Dendritic cell treated with granulocyte-macrophage colony-stimulating factor and Interleukin-4, amounts not matched to agents 40 ng/mL and 50 ng/mL, for 4 days (primary cell): ENCODE data around the gene CENATAC.

Source experiments
- H3K27ac Mint-ChIP-seq: one replicate; pipeline ENCODE4 v1.8.0; 2022; ENCODE audit warnings: mild to moderate bottlenecking, mixed read lengths
- H3K27me3 Mint-ChIP-seq: one replicate; pipeline ENCODE4 v1.8.0; 2022; ENCODE audit warnings: mild to moderate bottlenecking, mixed read lengths
- H3K36me3 Mint-ChIP-seq: one replicate; pipeline ENCODE4 v1.8.0; 2022; ENCODE audit warnings: low read depth, mixed read lengths
- H3K4me1 Mint-ChIP-seq: one replicate; pipeline ENCODE4 v1.8.0; 2022; ENCODE audit warnings: low read depth, mixed read lengths
- H3K4me3 Mint-ChIP-seq: one replicate; pipeline ENCODE4 v1.8.0; 2022; ENCODE audit warnings: mild to moderate bottlenecking, moderate library complexity, mixed read lengths
- H3K9me3 Mint-ChIP-seq: one replicate; pipeline ENCODE4 v1.8.0; 2022; ENCODE audit warnings: mixed read lengths
- intact Hi-C: fragments of 100-400 bp; cut with micrococcal nuclease; formaldehyde crosslinking; loops from one replicate; pipeline ENCODE4 v1.15.0; 2022

Gene CENATAC

GRCh38 chr11:119041821-119042514, 44.0 kb downstream of the CENATAC start:
- H3K36me3 Mint-ChIP-seq = peaks cover 30% of the 10 kb centered on the region
- H3K9me3 Mint-ChIP-seq = no peaks in the 10 kb centered on the region
- H3K27me3 Mint-ChIP-seq = peaks cover 3% of the 10 kb centered on the region
- intact Hi-C loops = no loop called here
- peaks cover 10% of the 10 kb centered on the region for H3K4me1 Mint-ChIP-seq
- no peak overlapping the region for H3K4me3 Mint-ChIP-seq
- H3K27ac Mint-ChIP-seq = no peak overlapping the region

DNA sequence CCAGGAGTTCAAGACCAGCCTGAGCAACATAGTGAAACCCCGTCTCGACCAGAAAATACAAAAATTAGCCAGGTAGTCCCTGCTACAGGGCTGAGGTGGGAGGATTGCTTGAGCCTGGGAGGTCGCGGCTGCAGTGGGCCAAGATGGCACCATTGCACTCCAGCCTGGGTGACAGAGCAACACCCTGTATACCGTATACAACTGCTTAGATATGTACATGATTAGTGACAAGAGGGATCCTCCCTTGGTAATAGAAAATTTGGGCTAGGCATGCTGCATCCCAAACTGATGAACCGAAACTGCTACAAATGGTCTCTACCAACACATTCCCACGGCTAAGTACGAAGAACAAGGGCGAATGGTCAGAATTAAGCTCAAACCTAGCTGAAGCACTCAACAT, 45.0 kb downstream of the CENATAC start:
- Mint-ChIP-seq H3K4me3 (no peak overlapping the region), H3K27ac (no peak overlapping the region), H3K9me3 (no peaks in the 10 kb centered on the region), H3K36me3 (peaks cover 39% of the 10 kb centered on the region), H3K4me1 (peaks cover 10% of the 10 kb centered on the region), H3K27me3 (peaks cover 3% of the 10 kb centered on the region)
- intact Hi-C loops = no loop called here

GRCh38 chr11:119044708-119045107, 46.8 kb downstream of the CENATAC start:
- H3K9me3 Mint-ChIP-seq = no peaks in the 10 kb centered on the region
- H3K27me3 Mint-ChIP-seq = no peaks in the 10 kb centered on the region
- H3K27ac Mint-ChIP-seq = no peak overlapping the region
- H3K36me3 Mint-ChIP-seq = peaks cover 57% of the 10 kb centered on the region
- intact Hi-C loops = no loop called here
- H3K4me1 Mint-ChIP-seq = peaks cover 2% of the 10 kb centered on the region
- no peak overlapping the region for H3K4me3 Mint-ChIP-seq

GRCh38 chr11:119046489-119046888, 48.6 kb downstream of the CENATAC start:
- Mint-ChIP-seq H3K36me3 (peaks cover 73% of the 10 kb centered on the region), H3K4me3 (no peak overlapping the region), H3K9me3 (no peaks in the 10 kb centered on the region), H3K27ac (no peak overlapping the region), H3K27me3 (no peaks in the 10 kb centered on the region), H3K4me1 (no peaks in the 10 kb centered on the region)
- intact Hi-C loops = no loop called here

DNA sequence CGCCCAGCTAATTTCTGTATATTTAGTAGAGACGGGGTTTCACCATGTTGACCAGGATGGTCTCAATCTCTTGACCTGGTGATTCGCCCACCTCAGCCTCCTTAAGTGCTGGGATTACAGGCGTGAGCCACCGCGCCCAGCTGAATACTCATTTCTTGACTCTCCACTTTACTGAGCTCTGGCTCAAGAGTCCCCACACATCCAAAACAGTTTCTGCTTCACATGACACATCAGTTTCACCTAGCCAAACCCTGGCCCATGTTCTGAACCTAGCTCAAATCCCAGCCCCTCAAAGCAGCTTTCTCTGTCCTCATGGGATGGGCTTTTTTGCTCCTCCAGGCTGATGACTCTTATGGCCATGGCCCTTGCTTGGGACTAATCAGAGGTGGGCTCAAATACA, 49.3 kb downstream of the CENATAC start:
- Mint-ChIP-seq H3K4me3 (no peak overlapping the region), H3K36me3 (peaks cover 80% of the 10 kb centered on the region), H3K27me3 (no peaks in the 10 kb centered on the region), H3K9me3 (no peaks in the 10 kb centered on the region), H3K4me1 (no peaks in the 10 kb centered on the region), H3K27ac (no peak overlapping the region)
- intact Hi-C loops = no loop called here

GRCh38 chr11:119048644-119049043, 50.7 kb downstream of the CENATAC start:
- H3K27ac Mint-ChIP-seq = peak overlapping the region; percentile 9

DNA sequence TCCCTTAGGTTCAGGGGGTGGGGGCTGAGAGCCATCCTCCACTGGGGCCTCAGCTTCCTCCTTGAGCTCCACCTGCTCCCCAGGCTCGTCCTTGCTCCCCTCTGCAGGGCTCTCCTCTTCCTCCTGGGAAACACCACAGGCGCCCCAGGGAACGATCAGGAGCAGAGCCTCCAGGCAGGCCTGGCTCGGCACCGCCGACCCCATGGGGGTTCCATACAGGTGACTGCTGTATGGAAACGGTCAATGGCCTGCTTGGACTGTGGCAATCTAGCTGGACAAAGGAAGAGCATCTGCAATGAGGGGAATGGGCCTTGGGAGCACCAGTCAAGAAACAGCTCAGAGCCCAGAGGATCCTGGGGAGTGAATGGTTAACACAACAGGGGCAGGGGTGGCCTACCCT, 51.1 kb downstream of the CENATAC start:
- intact Hi-C loops = no loop called here
- H3K4me3 Mint-ChIP-seq = no peak overlapping the region
- H3K4me1 Mint-ChIP-seq = peaks cover 12% of the 10 kb centered on the region

More at GRCh38 chr11:119048644-119049043, 50.7 kb downstream of the CENATAC start:
- Mint-ChIP-seq H3K4me3 (no peak overlapping the region), H3K36me3 (peaks cover 95% of the 10 kb centered on the region), H3K27me3 (no peaks in the 10 kb centered on the region), H3K9me3 (no peaks in the 10 kb centered on the region), H3K4me1 (peaks cover 8% of the 10 kb centered on the region)
- intact Hi-C loops = no loop called here

DNA sequence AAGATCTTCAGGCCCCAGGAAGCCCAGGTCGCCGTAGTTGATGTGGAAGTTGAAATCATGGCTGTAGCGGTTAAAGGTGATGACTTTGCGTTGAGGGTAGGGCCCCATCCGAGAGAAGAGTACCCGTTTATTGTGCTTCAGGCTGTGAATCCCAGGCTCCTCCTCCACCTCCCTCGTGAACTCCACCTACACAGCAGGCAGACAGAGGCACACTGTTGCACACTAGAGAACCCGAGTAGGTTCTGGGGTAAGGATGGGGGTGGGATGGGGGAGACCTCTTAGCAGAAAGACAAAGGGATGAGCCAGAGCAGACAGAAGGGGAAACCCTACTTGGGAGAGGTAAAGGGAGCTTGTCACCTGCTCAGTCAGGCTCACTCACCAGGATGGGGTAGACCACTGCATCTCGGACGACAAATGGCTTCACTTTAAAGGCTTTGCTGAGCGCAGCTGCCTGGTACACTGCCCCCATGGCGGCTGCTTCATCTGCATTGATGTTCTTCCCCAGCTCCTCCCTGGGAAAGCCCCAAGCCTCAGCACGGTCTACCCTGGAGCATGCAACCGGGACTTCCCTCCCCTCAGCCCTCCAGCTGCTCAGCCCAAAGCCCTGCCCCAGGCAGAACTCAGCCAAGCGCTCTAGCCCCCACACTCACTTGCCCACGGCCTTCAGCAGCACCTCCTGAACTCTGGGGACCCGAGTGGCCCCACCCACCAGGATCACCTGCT, 53.7 kb downstream of the CENATAC start:
- Mint-ChIP-seq H3K9me3 (no peaks in the 10 kb centered on the region), H3K27me3 (no peaks in the 10 kb centered on the region), H3K27ac (no peak overlapping the region), H3K4me1 (peaks cover 35% of the 10 kb centered on the region), H3K4me3 (no peak overlapping the region), H3K36me3 (peaks cover 96% of the 10 kb centered on the region)
- intact Hi-C loops = no loop called here

More for the DNA sequence above, 51.1 kb downstream of the CENATAC start:
- Mint-ChIP-seq H3K9me3 (no peaks in the 10 kb centered on the region), H3K36me3 (peaks cover 98% of the 10 kb centered on the region), H3K27ac (peak overlapping the region; percentile 9), H3K27me3 (no peaks in the 10 kb centered on the region)

GRCh38 chr11:119052163-119052814, 54.4 kb downstream of the CENATAC start:
- no peaks in the 10 kb centered on the region for H3K27me3 Mint-ChIP-seq
- H3K4me3 Mint-ChIP-seq = no peak overlapping the region
- peaks cover 96% of the 10 kb centered on the region for H3K36me3 Mint-ChIP-seq
- H3K9me3 Mint-ChIP-seq = no peaks in the 10 kb centered on the region
- intact Hi-C loops = no loop called here
- H3K4me1 Mint-ChIP-seq = peaks cover 35% of the 10 kb centered on the region
- no peak overlapping the region for H3K27ac Mint-ChIP-seq

- H3K36me3 Mint-ChIP-seq = peaks cover 79% of the 10 kb centered on the region
- intact Hi-C loops = no loop called here
- H3K27me3 Mint-ChIP-seq = no peaks in the 10 kb centered on the region
- H3K9me3 Mint-ChIP-seq = no peaks in the 10 kb centered on the region
- H3K27ac Mint-ChIP-seq = no peak overlapping the region
- H3K4me3 Mint-ChIP-seq = no peak overlapping the region
- peaks cover 47% of the 10 kb centered on the region for H3K4me1 Mint-ChIP-seq
Observed at GRCh38 chr11:119054418-119054817, 56.5 kb downstream of the CENATAC start.

DNA sequence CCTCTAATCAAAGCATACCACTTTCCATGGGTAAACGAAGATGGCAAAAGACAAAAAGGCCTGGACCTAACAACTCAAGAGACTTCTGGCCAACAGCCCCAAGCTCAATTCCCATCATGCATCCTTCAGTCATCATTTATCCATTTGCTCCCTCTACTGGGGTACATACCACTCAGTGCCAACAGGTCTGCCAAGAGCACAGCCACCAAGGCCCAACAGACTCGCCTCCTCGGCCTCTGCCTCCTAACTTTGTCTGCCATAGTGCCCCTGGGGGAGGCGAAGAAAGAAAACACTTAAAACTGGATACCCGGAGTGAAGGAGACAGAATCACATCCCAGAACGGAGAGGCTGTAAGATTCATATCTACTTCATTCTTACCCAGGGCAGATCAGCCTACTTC, 58.0 kb downstream of the CENATAC start:
- Mint-ChIP-seq H3K4me3 (peak overlapping the region; percentile 90), H3K4me1 (peaks cover 50% of the 10 kb centered on the region), H3K9me3 (no peaks in the 10 kb centered on the region), H3K36me3 (peaks cover 71% of the 10 kb centered on the region), H3K27ac (peak overlapping the region; percentile 89), H3K27me3 (no peaks in the 10 kb centered on the region)
- intact Hi-C loops = loop anchor here (2.0 kb wide), 1 partner anchor 59 kb away; no protein-coding TSS in a partner anchor

- Mint-ChIP-seq H3K9me3 (no peaks in the 10 kb centered on the region), H3K4me1 (peaks cover 50% of the 10 kb centered on the region), H3K27ac (peak overlapping the region; percentile 89), H3K4me3 (peak overlapping the region; percentile 90), H3K27me3 (no peaks in the 10 kb centered on the region), H3K36me3 (peaks cover 70% of the 10 kb centered on the region)
- intact Hi-C loops = loop anchor here (2.0 kb wide), 1 partner anchor 60 kb away; no protein-coding TSS in a partner anchor
Observed at GRCh38 chr11:119056421-119056999, 58.6 kb downstream of the CENATAC start.

DNA sequence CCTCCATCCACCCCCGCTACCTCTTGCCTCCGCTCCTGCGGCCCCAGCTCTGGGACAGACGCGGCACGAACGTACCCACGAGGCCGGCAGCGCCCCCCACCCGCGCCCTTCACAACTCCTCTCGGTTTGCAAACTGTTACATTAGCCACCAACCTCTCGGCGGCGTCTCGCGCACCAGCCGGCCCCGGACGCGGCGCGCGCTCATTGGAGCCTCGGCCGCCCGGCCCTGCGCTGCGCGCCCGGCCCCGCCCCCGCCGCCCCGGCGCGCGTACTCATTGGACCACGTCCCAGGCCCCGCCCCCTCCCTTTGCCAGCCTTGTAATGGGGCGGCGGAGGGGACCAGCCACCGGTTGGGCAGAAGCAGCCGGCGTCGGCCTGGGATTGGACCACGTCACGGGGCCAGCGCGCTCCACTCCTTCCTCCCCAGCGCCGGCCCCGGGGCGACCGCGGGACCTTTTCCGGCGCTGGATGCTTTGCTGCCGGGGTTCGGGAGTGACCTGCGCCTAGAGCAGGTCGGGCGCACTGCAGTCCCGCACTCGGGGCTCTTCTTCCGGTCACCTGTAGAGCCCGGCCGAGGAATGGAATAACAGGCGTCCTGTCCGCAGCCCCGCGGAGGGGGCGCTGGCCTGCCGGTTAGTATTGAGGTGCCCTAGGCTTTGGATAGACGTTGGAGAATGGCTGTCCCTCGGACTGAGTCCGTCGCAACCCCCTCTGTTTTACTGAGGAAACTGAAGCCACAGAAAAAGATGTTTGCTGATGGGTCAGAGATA, 59.2 kb downstream of the CENATAC start, which contains the start of gene HYOU1:
Gene HYOU1, minus strand, starts transcription at position 206 of the 770 bp plus-strand sequence. CDS start 1,045 bp downstream, outside the sequence.
- H3K9me3 Mint-ChIP-seq = no peaks in the 10 kb centered on the region
- intact Hi-C loops = loop anchor here (1.0 to 2.0 kb wide), 4 partner anchors 10 to 60 kb away; partner anchors contain the start of genes HMBS and VPS11
- H3K27ac Mint-ChIP-seq = peak within 1 kb of the TSS; percentile 89
- H3K27me3 Mint-ChIP-seq = no peaks in the 10 kb centered on the region
- H3K4me3 Mint-ChIP-seq = peak within 1 kb of the TSS; percentile 94
- H3K36me3 Mint-ChIP-seq = peaks cover 70% of the 10 kb centered on the region
- H3K4me1 Mint-ChIP-seq = peaks cover 50% of the 10 kb centered on the region
